Astrocyte of the spinal cord (primary cell): Measurements from ENCODE around the gene CACNA1H.

Experiments used
- DNase-seq: peaks from one replicate; pipeline ENCODE4 v3.0.0; 2011; ENCODE audit warnings: low read depth, low spot score
- H3K4me3 ChIP-seq: 2 replicates; pipeline ENCODE4 v1.5.1; 2011; ENCODE audit warnings: low read depth, mild to moderate bottlenecking, low read length, moderate library complexity
- CTCF ChIP-seq: IDR thresholded peaks from 2 replicates; pipeline ENCODE4 v1.5.1; 2012; ENCODE audit warnings: low read depth, mild to moderate bottlenecking, low read length, inconsistent platforms
- in situ Hi-C: cut with HindIII; loops from 2 replicates; pipeline ENCODE4 v1.10.0; 2017; ENCODE audit warnings: low sequenced_read_pairs

The CACNA1H gene

GRCh38 chr16:1121601-1122397 lies 31.1 kb upstream of the CACNA1H start:
- no peak for TF ChIP-seq CTCF
- H3K4me3 ChIP-seq, result no peak overlapping the region
- in situ Hi-C loops, result no loop called here
- no peak for DNase-seq

- no peak for DNase-seq
- in situ Hi-C loops, result no loop called here
- TF ChIP-seq CTCF, result no peak
- no peak overlapping the region for H3K4me3 ChIP-seq
Measured at GRCh38 chr16:1122398-1122765, 30.5 kb upstream of the CACNA1H start.

- no peak overlapping the region for H3K4me3 ChIP-seq
- TF ChIP-seq CTCF, result no peak
- no peak for DNase-seq
- in situ Hi-C loops, result no loop called here
Measured at GRCh38 chr16:1123525-1124230, 29.2 kb upstream of the CACNA1H start.

GRCh38 chr16:1124291-1124690 lies 28.6 kb upstream of the CACNA1H start:
- in situ Hi-C loops, result no loop called here
- no peak for DNase-seq
- no peak overlapping the region for H3K4me3 ChIP-seq
- TF ChIP-seq CTCF, result no peak

GRCh38 chr16:1124795-1125194 lies 28.1 kb upstream of the CACNA1H start:
- in situ Hi-C loops, result no loop called here
- no peak for TF ChIP-seq CTCF
- no peak overlapping the region for H3K4me3 ChIP-seq
- DNase-seq, result no peak

GRCh38 chr16:1125471-1125870 lies 27.4 kb upstream of the CACNA1H start:
- H3K4me3 ChIP-seq, result no peak overlapping the region
- DNase-seq, result peak; percentile 4

More at GRCh38 chr16:1125471-1125870, 27.4 kb upstream of the CACNA1H start:
- no peak for TF ChIP-seq CTCF
- in situ Hi-C loops, result no loop called here
